HG02943 (cell line): ENCODE results near the gene USP13.

Experiments used
- ATAC-seq: cut with Tn5 transposase; IDR thresholded peaks from one replicate; pipeline ENCODE4 v1.9.1; 2021; ENCODE audit warnings: mild to moderate bottlenecking, low read depth, moderate library complexity; ENCODE audit not compliant: unreplicated experiment

Gene USP13

GRCh38 chr3:179833294-179833693 is 180.5 kb downstream of the USP13 start:
- no peak for ATAC-seq

GRCh38 chr3:179837374-179837773 is 184.5 kb downstream of the USP13 start:
- ATAC-seq, result no peak
